HG03064 (cell line): ENCODE measurements around the gene ZNF654.
"Not testable (repeated sequence)": the region's sequence is repeated elsewhere in the genome, so short reads cannot be mapped to it uniquely, and the experiment has no call there.

Experiments
- ATAC-seq: cut with Tn5 transposase; IDR thresholded peaks from one replicate; pipeline ENCODE4 v1.9.1; 2021; ENCODE audit warnings: low read depth; ENCODE audit not compliant: unreplicated experiment

Gene ZNF654

GRCh38 chr3:88133711-88134263, 74.7 kb downstream of the ZNF654 start:
- ATAC-seq, result no peak

- no peak for ATAC-seq
Observed at GRCh38 chr3:88137836-88138235, 78.8 kb downstream of the ZNF654 start.

GRCh38 chr3:88141458-88142083, 82.5 kb downstream of the ZNF654 start:
- no peak for ATAC-seq

GRCh38 chr3:88142094-88142624, 83.1 kb downstream of the ZNF654 start:
- ATAC-seq, result no peak

GRCh38 chr3:88147261-88147660, 88.2 kb downstream of the ZNF654 start:
- ATAC-seq, result no peak

- ATAC-seq, result no peak
Observed at GRCh38 chr3:88148651-88149050, 89.6 kb downstream of the ZNF654 start.

- ATAC-seq, result peak; percentile 14
Observed at GRCh38 chr3:88149101-88149508, 90.0 kb downstream of the ZNF654 start.

- ATAC-seq, result peak; percentile 75
Observed at GRCh38 chr3:88149509-88150362, 90.7 kb downstream of the ZNF654 start, which contains the start of gene C3orf38. C3orf38 (plus strand) TSS chr3:88149959; CDS start chr3:88150053, 94 bp downstream.

GRCh38 chr3:88150371-88150770, 91.3 kb downstream of the ZNF654 start:
- peak; percentile 30 for ATAC-seq

GRCh38 chr3:88150806-88151205, 91.8 kb downstream of the ZNF654 start:
- ATAC-seq, result no peak

GRCh38 chr3:88151358-88151757, 92.3 kb downstream of the ZNF654 start:
- no peak for ATAC-seq

GRCh38 chr3:88152841-88153240, 93.8 kb downstream of the ZNF654 start:
- ATAC-seq, result no peak

- ATAC-seq, result no peak
Observed at GRCh38 chr3:88166419-88166971, 107.4 kb downstream of the ZNF654 start.

- no peak for ATAC-seq
Observed at GRCh38 chr3:88167173-88167572, 108.1 kb downstream of the ZNF654 start.

GRCh38 chr3:88167704-88168103, 108.6 kb downstream of the ZNF654 start:
- no peak for ATAC-seq

GRCh38 chr3:88168171-88168570, 109.1 kb downstream of the ZNF654 start:
- ATAC-seq, result no peak

GRCh38 chr3:88180398-88180999, 121.4 kb downstream of the ZNF654 start:
- peak; percentile 77 for ATAC-seq

GRCh38 chr3:88182165-88182918, 123.3 kb downstream of the ZNF654 start:
- not testable (repeated sequence) for ATAC-seq

- ATAC-seq, result no peak
Observed at GRCh38 chr3:88188436-88188835, 129.4 kb downstream of the ZNF654 start.

GRCh38 chr3:88189361-88189810, 130.3 kb downstream of the ZNF654 start:
- peak; percentile 96 for ATAC-seq
